Retinal pigment epithelial cell (primary cell): ENCODE data around the gene APP.
"Not testable (repeated sequence)": the region's sequence is repeated elsewhere in the genome, so short reads cannot be mapped to it uniquely, and the experiment has no call there.

Experiments
- DNase-seq: peaks from one replicate; pipeline ENCODE4 v3.0.0-alpha.2; 2010; ENCODE audit warnings: low read depth
- H3K4me3 ChIP-seq: 2 replicates; pipeline ENCODE4 v1.5.1; 2011; ENCODE audit warnings: mild to moderate bottlenecking, low read length, control low read depth, moderate library complexity
- CTCF ChIP-seq: conservative IDR thresholded peaks from 2 replicates; pipeline ENCODE4 v1.5.1; 2011; ENCODE audit warnings: low read depth, low read length, control low read depth, inconsistent platforms

The APP gene

GRCh38 chr21:25929856-25930520 is 240.6 kb downstream of the APP start:
- no peak overlapping the region for H3K4me3 ChIP-seq
- no peak for DNase-seq
- no peak for TF ChIP-seq CTCF

DNA sequence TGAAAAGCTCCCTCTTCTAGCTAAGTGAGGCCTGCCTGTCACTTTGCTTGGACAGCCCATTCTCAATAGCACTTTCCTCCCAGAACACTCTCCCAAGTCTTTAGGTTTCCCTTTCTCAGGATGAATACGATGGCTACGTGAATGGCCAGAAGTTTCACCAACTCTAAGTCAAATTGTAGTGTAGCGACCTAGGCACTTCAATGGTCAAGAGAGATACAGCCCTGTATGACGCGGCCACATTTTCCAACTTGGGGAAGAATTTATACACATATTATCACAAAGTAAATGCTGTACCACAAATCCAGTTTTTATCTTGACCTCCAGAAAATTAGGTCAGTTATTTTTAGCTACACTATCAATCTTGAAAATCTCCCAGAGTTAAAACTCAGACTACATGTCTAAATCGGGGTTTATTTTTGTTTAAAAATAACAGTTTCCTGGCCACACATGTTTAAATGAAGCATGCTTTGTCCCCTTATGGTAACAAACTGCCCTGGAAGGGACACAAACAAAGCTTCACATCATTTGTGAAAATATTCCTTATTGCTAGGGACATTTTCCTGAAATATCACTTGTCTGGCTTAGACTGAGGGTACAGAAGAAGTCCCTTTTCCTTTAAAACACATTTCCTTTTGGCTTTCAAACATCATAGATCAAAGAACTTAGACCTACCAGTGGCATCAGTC is 243.2 kb downstream of the APP start:
- TF ChIP-seq CTCF = no peak
- DNase-seq = no peak
- no peak overlapping the region for H3K4me3 ChIP-seq

DNA sequence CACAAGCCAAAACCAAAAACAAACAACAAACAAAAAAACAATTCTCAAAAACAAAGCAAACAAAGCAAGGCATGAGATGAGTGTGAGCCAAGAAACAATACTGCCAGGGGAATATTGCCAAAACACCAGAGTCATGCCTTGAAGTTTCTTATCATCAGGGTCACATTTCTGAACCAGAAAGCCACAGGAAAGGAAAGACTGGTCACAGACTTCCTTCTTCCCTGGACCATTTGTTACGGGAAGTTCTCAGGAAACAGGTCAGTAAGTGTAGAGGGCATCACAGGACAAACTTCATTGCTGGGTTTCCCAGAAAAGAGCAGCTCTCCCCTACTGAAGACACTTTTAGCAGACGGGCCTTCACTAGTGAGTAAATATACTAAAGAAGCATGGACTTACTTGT is 244.6 kb downstream of the APP start:
- no peak for DNase-seq
- no peak overlapping the region for H3K4me3 ChIP-seq
- no peak for TF ChIP-seq CTCF

DNA sequence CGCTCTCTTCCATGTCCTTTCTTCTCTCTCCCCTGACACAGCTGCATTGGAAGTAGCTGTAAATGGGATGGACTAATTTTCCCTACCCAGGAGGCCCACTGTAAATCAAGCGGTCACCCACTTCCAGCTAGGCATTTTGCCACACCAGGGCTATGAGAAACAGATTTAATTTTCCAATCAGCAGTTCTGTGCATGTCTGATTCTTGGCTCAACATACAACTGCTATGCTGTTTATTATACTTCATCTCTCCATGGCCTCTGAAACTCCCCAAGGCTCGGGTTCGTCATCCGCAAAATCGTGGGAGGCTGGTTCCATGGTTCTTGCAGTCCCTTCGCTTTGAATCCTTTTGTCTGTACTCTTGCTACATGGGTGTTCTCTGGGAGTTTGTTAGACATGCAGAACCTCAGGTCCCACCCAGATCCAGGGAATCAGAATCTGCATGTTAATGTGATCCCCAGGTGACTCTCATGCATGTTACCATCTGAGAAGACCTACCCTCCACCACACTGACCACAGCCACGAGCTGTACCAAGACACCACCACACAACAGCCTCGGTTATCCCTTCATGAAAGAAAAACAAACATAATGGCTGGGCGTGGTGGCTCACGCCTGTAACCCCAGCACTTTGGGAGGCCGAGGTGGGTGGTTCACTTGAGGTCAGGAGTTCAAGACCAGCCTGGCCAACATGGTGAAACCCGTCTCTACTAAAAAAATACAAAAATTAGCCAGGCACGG is 245.3 kb downstream of the APP start:
- no peak for TF ChIP-seq CTCF
- no peak overlapping the region for H3K4me3 ChIP-seq
- no peak for DNase-seq

- not testable (repeated sequence) for H3K4me3 ChIP-seq, DNase-seq
Observed at GRCh38 chr21:25918152-25918551, 252.4 kb downstream of the APP start.

DNA sequence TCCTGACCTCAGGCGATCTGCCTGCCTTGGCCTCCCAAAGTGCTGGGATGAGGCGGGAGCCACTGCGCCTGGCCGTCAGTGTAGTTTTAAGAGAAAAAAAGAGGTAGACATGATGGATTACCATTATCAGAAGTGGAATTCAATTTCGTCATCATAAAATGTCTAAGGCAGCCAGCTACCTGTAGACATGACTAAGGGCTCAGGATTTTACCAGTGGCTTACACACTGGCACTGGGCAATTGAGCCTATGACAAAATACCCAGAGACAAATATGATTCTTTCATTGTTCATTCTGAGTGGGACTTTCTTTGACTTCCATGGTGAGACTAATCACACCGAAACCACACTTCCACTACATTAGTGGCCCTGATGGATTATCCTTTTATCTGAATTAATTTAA is 254.3 kb downstream of the APP start:
- no peak for DNase-seq
- no peak for TF ChIP-seq CTCF
- H3K4me3 ChIP-seq = no peak overlapping the region

- no peak for TF ChIP-seq CTCF
- no peak for DNase-seq
- no peak overlapping the region for H3K4me3 ChIP-seq
Observed at GRCh38 chr21:25913479-25913878, 257.1 kb downstream of the APP start.
